Measurements from ENCODE around the gene PALLD. TPM values are rescaled to one million over a fixed set of nuclear protein-coding genes. Genes with fewer than 3 reads are reported as not detected.

The PALLD gene
- total RNA-seq, 1 experiment from 2014 or later: 18.3 TPM

DNA sequence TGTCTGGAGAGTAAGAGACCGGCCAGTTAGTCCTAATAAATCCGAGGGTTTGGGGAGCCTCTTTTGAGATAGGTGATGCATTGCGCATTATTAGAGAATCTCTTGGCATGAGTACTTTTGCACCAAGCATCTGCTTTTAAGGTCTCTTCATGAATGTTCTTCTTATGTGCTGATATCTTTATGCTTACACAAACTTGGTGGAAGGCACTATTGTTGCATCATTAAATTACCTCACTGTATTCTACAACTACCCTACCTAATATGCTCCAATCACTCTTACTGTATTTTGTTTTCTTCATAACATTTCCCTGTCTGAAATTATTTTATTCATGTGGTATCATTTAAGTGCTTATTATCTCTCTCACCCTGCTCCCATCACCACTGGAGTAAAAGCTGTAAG, 151.6 kb downstream of the PALLD start:
- H3K18ac ChIP-seq (ENCODE audit: insufficient read length, low read depth, low read length): no peak overlapping the region
- Mint-ChIP-seq H3K4me3 (no peak overlapping the region), H3K27me3 (ENCODE audit: low read depth) (no peaks in the 10 kb centered on the region), H3K36me3 (ENCODE audit: insufficient read depth in 1 of 3, low read depth in 3 of 3) (no peaks in the 10 kb centered on the region), H3K4me1 (peaks cover 19 to 31% of the 10 kb centered on the region in 2 experiments), H3K27ac (no peak overlapping the region), H3K9me3 (no peaks in the 10 kb centered on the region)
- no peak overlapping the region for H3T11ph ChIP-seq (ENCODE audit: low read length)
- no peak overlapping the region for H2BK20ac ChIP-seq (ENCODE audit: low read depth, low read length, poor library complexity, severe bottlenecking)
- H2AK5ac ChIP-seq (ENCODE audit: insufficient read length, low read length): no peak overlapping the region
- no peak overlapping the region for H3K23ac ChIP-seq (ENCODE audit: insufficient read length, low read depth, low read length)
- no peaks in the 10 kb centered on the region for H3K79me1 ChIP-seq (ENCODE audit: insufficient read depth, low read depth, low read length, poor library complexity, severe bottlenecking)
- no peak overlapping the region for H2BK5ac ChIP-seq (ENCODE audit: insufficient read length, low read length)
- no peak overlapping the region for H2BK12ac ChIP-seq (ENCODE audit: insufficient read length, low read depth, low read length)
- no peak overlapping the region for H3K4me2 ChIP-seq (ENCODE audit: insufficient read depth, insufficient read length, low read length)
- no peak overlapping the region for H4K5ac ChIP-seq (ENCODE audit: insufficient read length, low read depth, low read length)
- TF ChIP-seq, protein P1, sequence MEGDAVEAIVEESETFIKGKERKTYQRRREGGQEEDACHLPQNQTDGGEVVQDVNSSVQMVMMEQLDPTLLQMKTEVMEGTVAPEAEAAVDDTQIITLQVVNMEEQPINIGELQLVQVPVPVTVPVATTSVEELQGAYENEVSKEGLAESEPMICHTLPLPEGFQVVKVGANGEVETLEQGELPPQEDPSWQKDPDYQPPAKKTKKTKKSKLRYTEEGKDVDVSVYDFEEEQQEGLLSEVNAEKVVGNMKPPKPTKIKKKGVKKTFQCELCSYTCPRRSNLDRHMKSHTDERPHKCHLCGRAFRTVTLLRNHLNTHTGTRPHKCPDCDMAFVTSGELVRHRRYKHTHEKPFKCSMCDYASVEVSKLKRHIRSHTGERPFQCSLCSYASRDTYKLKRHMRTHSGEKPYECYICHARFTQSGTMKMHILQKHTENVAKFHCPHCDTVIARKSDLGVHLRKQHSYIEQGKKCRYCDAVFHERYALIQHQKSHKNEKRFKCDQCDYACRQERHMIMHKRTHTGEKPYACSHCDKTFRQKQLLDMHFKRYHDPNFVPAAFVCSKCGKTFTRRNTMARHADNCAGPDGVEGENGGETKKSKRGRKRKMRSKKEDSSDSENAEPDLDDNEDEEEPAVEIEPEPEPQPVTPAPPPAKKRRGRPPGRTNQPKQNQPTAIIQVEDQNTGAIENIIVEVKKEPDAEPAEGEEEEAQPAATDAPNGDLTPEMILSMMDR (conservative IDR thresholded peaks at IDR 0.05): no peak
- H3K9ac ChIP-seq (ENCODE audit: extremely low read depth, insufficient read length, low read length): no peak overlapping the region
- H3K4me1 ChIP-seq (ENCODE audit: insufficient read depth, low read length): peaks cover 2% of the 10 kb centered on the region; the same call in 1 of the 2 replicates
- no peak overlapping the region for H2BK120ac ChIP-seq (ENCODE audit: low read depth, low read length, poor library complexity, severe bottlenecking)
- no peak for DNase-seq
- H4K20me1 ChIP-seq (ENCODE audit: control insufficient read depth, insufficient read depth, insufficient read length): no peaks in the 10 kb centered on the region
- H3K9me3 ChIP-seq (ENCODE audit: control insufficient read depth, low read depth, low read length): no peaks in the 10 kb centered on the region
- no peak overlapping the region for H3K4ac ChIP-seq (ENCODE audit: low read depth, low read length)
- no peak overlapping the region for H2AFZ ChIP-seq (ENCODE audit: low read length)
- no CpG with 5 or more reads among the region's 3 CpGs for WGBS (ENCODE audit: extremely low coverage, insufficient read length, low lambda C conversion rate)
- H2BK15ac ChIP-seq (ENCODE audit: low read depth, low read length): no peak overlapping the region
- no peaks in the 10 kb centered on the region for H3K27me3 ChIP-seq (ENCODE audit: insufficient read depth, low read length)
- H3K56ac ChIP-seq (ENCODE audit: insufficient read length, low read depth, low read length): no peak overlapping the region
- H3K79me2 ChIP-seq (ENCODE audit: insufficient read depth, low read length): no peaks in the 10 kb centered on the region
- no peak overlapping the region for H3K27ac ChIP-seq (ENCODE audit: insufficient read length, low read depth, low read length)
- no peak overlapping the region for H3K14ac ChIP-seq (ENCODE audit: insufficient read depth, low read length)
- H3K23me2 ChIP-seq (ENCODE audit: insufficient read length, low read depth, low read length, poor library complexity, severe bottlenecking): no peaks in the 10 kb centered on the region
- H4K91ac ChIP-seq (ENCODE audit: insufficient read length, low read depth, low read length): no peak overlapping the region
- H4K8ac ChIP-seq (replicated peaks; ENCODE audit: insufficient read length, low read depth, low read length): no peak overlapping the region

Data from H9 (cell line).